ENCODE results near the gene CLEC16A. TPM values are rescaled to one million over a fixed set of nuclear protein-coding genes. Genes with fewer than 3 reads are reported as not detected.

The CLEC16A gene
- total and polyA plus RNA-seq, 2 donors (not counting 1 experiment from before 2014, with no cell fraction given), result 21.9 to 79.5 TPM

DNA sequence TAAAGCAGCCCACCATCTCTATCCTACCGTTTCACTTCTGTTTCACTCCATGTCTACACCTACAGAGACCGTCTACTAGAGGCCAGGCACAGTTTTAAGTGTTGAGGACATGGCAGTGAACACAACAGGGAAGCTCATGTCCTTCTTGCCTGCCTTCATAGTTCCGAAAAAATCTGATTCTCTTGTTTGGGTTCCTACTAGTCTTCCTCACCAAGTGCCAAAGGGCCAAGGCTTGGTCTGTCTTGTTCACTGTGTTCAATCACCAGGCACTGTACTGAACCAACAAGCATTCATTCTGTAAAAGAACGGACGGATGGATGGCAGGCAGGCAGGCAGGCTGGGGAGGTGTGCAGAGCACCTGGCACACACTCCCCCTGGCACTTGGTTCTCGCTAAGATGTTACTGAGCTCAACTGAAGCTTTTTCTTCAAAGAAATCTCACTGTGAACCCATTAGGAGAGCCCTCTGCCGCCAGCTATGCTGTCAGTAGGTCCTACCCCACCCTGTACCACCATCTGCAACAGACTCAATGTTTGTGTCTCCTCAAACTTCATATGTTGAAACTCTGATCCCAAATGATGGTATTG, 4.6 kb upstream of the CLEC16A start:
- ChIA-PET POLR2A (interaction anchor here (0.6 to 1.5 kb wide), 2 partner anchors 9 to 355 kb away, joined by 3 to 8 read pairs; no protein-coding TSS in a partner anchor), CTCF (interaction anchor here (0.5 to 2.4 kb wide), 5 partner anchors 9 to 776 kb away, joined by 3 to 10 read pairs (median 3); no protein-coding TSS in a partner anchor)
- H3K9me3 Mint-ChIP-seq (ENCODE audit: insufficient read depth), result no peaks in the 10 kb centered on the region
- Histone ChIP-seq H3K27ac (ENCODE audit: low read length in 2 of 2) (peak overlapping the region in 1 of 2 donors; percentile 72), H3K4me3 (ENCODE audit: control extremely low read depth in 1 of 5, extremely low read depth in 1 of 5, insufficient read depth in 1 of 5, low read depth in 2 of 5, low read length in 4 of 5) (no peak overlapping the region), H2AFZ (ENCODE audit: insufficient read depth, low read depth, low read length, poor library complexity, severe bottlenecking) (no peak overlapping the region), H3K9ac (ENCODE audit: low read length) (no peak overlapping the region), H3K4me2 (replicated peaks; ENCODE audit: low read depth, low read length, poor library complexity, severe bottlenecking) (peak overlapping the region; percentile 91), H3K36me3 (replicated peaks in 1 of 2; ENCODE audit: control extremely low read depth in 1 of 2, control insufficient read depth in 1 of 2, extremely low read depth in 1 of 2, insufficient read depth in 2 of 2, low read length in 1 of 2) (peaks cover 0 to 27% of the 10 kb centered on the region in 2 experiments), H3K4me1 (ENCODE audit: control insufficient read depth in 2 of 2, insufficient read depth in 2 of 2, low read length in 2 of 2) (peaks cover 63 to 75% of the 10 kb centered on the region in 2 donors), H4K20me1 (ENCODE audit: control insufficient read depth, insufficient read depth, low read length, poor library complexity, severe bottlenecking) (peaks cover 77% of the 10 kb centered on the region), H3K9me3 (ENCODE audit: control extremely low read depth in 1 of 3, control insufficient read depth in 2 of 3, insufficient read depth in 1 of 3, low read length in 2 of 3) (no peaks in the 10 kb centered on the region), H3K79me2 (ENCODE audit: control insufficient read depth, insufficient read depth, low read length) (peaks cover 37% of the 10 kb centered on the region), H3K27me3 (replicated peaks in 1 of 4; ENCODE audit: control extremely low read depth in 1 of 4, control insufficient read depth in 3 of 4, insufficient read depth in 4 of 4, low read length in 3 of 4) (no peaks in the 10 kb centered on the region)
- H3K27me3 Mint-ChIP-seq, result no peaks in the 10 kb centered on the region
- H3K4me1 Mint-ChIP-seq, result peaks cover 82% of the 10 kb centered on the region
- WGBS (ENCODE audit: insufficient coverage), result 94% methylated on average over 5 of the region's 7 CpGs
- TF ChIP-seq, protein P1, sequence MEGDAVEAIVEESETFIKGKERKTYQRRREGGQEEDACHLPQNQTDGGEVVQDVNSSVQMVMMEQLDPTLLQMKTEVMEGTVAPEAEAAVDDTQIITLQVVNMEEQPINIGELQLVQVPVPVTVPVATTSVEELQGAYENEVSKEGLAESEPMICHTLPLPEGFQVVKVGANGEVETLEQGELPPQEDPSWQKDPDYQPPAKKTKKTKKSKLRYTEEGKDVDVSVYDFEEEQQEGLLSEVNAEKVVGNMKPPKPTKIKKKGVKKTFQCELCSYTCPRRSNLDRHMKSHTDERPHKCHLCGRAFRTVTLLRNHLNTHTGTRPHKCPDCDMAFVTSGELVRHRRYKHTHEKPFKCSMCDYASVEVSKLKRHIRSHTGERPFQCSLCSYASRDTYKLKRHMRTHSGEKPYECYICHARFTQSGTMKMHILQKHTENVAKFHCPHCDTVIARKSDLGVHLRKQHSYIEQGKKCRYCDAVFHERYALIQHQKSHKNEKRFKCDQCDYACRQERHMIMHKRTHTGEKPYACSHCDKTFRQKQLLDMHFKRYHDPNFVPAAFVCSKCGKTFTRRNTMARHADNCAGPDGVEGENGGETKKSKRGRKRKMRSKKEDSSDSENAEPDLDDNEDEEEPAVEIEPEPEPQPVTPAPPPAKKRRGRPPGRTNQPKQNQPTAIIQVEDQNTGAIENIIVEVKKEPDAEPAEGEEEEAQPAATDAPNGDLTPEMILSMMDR (IDR thresholded peaks at IDR 0.05), result no peak
- TF ChIP-seq EZH2 (IDR thresholded peaks at IDR 0.05; ENCODE audit: borderline replicate concordance, insufficient read depth, low read depth, low read length, poor library complexity, severe bottlenecking), result no peak
- ATAC-seq (ENCODE audit: low read depth), result no peak
- peak overlapping the region; percentile 80 for H3K27ac Mint-ChIP-seq
- peak overlapping the region; percentile 93 for H3K4me3 Mint-ChIP-seq
- peak; percentile 34 for DNase-seq
- intact Hi-C loops (cut with micrococcal nuclease), result loop anchor here (5.0 kb wide), 1 partner anchor 913 kb away; the partner anchor contains the start of gene RSL1D1
